WI38 (cell line): ENCODE results near the gene NADK.
"Not testable (repeated sequence)": the region's sequence is repeated elsewhere in the genome, so short reads cannot be mapped to it uniquely, and the experiment has no call there.

Source experiments
- H3K4me3 ChIP-seq: 2 replicates; pipeline ENCODE4 v1.5.1; 2011; ENCODE audit warnings: low read depth, mild to moderate bottlenecking, control low read depth, low read length
- TF ChIP-seq, protein P1 (sequence below): IDR thresholded peaks from 2 replicates; pipeline ENCODE4 v1.5.1; 2012; ENCODE audit warnings: low read depth, mild to moderate bottlenecking, control low read depth, low read length

The NADK gene

DNA sequence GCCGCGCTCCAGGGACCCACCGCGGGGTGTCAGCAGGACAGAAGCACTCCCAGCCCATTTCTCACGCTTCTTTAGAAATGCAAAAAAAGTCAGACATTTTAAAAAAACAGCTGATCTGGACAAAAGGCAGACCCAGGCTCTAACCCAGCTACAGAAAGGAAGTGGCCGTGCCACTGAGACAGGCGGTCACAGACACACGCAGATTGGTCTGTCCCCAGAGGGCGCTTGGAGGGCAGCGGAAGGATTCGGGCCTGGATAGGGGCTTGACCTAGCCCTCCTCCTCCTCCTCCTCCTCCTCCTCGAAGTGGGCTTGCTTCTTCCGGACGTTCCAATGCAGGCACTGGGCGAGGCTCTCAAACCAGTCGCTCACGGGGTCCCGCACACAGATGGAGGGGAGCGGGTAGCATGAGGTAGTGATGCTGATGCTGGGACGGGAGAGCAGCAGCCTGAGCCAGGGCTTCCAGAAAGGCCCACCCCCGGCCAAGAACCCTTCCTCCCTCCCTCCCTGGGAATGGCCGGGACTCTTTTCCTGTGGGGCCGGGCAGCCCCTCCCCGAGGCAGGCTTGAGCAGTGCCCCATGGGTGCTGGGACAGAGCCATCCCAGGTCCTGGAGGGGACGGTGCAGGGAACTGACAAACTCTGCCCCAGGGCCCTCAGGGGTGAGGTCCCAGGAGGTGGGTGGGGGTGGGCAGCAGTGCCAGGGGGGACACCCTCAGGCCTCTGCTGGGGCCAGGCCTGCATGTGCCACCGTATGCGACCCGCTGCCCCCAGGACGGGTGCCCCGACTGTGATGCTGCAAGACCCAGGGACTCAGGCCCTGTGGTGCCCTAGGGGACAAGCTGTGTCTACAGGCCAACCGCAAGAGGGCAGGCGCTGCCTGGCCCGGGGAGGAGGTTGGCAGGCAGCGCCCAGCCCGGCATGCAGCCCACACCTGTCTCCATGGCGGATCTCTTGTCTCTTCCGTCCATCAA is 25.3 kb downstream of the NADK start:
- TF ChIP-seq, protein P1, sequence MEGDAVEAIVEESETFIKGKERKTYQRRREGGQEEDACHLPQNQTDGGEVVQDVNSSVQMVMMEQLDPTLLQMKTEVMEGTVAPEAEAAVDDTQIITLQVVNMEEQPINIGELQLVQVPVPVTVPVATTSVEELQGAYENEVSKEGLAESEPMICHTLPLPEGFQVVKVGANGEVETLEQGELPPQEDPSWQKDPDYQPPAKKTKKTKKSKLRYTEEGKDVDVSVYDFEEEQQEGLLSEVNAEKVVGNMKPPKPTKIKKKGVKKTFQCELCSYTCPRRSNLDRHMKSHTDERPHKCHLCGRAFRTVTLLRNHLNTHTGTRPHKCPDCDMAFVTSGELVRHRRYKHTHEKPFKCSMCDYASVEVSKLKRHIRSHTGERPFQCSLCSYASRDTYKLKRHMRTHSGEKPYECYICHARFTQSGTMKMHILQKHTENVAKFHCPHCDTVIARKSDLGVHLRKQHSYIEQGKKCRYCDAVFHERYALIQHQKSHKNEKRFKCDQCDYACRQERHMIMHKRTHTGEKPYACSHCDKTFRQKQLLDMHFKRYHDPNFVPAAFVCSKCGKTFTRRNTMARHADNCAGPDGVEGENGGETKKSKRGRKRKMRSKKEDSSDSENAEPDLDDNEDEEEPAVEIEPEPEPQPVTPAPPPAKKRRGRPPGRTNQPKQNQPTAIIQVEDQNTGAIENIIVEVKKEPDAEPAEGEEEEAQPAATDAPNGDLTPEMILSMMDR = no peak
- H3K4me3 ChIP-seq = no peak overlapping the region

DNA sequence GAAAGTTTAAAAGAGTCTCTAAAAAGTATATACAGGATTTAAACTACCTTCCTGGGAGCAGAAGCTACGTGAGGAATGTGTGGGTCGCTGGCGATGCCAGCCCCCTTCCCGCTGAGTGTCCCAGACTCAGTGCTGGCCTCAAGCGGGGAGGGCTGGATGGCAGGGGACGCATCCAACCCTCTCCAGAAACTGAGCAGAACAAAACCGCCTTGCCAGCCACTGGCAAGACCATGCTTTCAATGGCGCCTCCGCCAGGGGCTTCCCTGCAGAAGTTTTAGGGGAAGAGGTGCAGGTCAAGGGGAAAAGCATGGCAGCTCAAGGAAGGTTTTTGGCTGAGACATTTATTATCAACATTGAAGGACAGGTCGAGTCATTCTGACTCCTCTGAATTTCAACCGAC is 26.1 kb downstream of the NADK start:
- TF ChIP-seq, protein P1 = no peak
- H3K4me3 ChIP-seq = no peak overlapping the region

DNA sequence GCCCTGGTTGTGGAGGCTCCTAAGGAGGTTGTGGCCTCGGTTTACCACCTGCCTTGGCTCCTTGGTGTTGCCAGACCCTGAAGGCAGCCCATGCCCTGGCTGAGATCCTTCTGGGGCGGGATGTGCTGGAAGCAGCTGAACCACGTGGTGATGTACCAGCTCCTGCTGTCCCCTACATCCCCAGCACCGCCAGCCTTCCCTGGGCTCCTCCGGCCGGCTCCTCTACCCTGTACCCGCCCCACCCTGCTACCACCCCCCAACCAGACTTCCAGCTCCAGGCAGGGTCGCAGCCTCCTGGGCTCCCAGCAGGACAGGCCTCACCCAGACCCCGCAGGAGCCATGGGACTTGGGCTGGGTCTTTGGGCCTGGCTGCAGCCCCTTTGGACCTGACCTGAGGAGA is 28.3 kb downstream of the NADK start:
- H3K4me3 ChIP-seq = not testable (repeated sequence)

DNA sequence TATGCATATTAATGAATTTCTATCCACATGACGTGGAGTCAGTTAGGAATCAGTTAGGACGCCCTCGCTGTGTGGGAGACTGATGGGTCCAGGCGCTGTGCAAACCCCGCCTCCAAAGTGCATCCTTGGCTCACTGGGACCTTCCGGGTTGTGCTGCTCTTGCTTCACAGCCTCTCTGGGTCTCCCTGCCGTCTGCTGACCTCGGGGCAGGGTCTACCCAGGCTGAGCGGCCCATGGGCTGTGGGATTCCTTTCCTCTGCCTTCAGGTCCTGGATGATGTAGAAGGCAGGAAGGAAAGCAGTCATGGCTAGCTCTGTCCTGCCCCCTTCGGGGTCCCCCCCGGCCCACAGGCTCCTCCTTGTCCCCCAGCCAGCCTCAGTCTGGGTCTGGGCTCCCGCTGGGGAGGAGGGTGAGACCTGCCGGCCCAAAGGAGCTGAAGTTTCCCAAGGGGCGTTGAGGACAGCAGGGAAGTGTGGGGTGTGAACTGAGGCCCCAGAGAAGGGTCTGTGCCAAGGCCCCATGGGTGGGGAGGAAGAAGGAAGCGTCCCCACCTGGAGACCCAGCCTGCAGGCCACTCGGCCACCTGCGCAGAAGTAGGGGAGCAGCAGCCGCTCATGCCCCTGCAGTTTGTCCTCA is 29.5 kb downstream of the NADK start:
- H3K4me3 ChIP-seq = no peak overlapping the region
- TF ChIP-seq, protein P1 = no peak

DNA sequence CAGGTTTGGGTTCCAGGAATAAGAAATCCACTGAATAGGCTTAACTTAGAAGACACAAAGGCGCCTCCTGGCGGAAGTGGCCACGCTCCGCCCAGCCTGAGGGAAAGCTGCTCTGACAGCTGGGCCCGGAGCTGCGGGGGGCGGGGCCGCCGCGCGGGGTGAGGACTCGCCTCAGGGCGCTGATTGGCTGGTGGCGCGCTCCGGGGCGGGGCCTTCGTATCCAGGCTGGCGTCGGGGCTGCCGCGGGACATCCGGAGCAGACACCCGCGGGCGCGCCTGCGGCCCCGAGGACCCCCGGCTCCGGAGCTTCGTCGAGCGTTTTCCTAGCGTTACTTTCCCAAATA is 31.7 kb downstream of the NADK start:
- H3K4me3 ChIP-seq = not testable (repeated sequence)

DNA sequence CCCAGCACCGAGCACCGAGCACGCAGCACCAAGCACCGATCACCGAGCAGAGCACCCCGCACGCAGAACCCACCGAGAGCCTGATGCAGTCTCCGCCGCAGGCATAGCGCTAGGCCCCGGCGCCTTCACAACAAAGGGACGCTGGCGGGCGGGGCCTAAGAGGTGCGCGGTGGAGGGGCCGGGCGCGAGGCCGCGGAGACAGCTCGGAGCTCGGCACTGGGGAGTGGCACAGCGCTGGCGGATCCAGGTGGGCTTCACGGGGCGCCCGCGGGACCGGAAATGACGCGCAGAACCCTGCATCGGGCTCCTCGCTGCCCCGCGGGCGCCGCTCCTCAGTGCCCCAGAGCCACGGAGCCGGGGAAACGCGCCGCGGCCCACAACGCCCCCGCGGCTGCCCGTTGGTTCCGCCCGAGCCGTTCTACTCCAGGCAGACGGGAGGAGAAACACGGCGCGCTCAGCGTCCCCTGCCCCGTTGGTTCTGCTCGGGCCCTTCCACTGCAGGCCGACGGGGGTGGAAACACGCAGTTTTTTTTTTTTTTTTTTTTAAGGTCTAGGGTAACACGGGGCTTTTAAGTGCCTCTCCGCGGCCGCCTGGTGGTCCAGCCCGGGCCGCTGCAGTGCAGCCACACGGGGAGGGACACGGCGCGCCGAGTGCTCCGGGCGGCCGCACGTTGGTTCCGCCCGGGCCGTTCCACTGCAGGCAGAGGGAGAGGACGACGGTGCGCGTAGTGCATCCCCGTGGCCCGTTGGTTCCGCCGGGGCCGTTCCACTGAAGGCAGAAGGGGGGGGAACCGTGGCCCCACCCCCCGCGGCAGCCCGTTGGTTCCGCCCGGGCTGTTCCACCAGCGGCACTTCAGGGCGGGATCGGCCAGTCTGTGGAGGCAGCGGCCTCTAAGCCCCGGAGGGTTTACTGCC is 32.4 kb downstream of the NADK start:
- peak overlapping the region; percentile 34; the same call in 1 of the 2 replicates for H3K4me3 ChIP-seq

DNA sequence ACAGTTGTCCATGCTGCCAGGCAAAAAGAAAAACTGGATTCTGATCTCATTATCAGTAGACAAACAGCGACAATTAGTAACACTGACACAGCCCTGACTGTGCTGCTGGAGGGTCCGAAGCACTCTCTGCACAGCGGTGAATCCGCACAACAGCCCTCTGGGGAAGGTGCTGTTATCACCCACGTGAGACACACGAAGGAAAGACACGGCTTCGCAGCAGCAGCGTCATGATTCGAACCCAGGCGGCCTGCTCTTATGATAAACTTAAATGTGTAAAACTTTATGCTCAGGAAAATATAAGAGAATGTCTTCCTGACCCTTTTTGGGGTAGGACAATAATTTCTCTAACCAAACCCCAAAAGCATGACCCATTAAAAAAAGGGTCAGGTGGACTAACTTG is 35.7 kb downstream of the NADK start:
- not testable (repeated sequence) for H3K4me3 ChIP-seq

DNA sequence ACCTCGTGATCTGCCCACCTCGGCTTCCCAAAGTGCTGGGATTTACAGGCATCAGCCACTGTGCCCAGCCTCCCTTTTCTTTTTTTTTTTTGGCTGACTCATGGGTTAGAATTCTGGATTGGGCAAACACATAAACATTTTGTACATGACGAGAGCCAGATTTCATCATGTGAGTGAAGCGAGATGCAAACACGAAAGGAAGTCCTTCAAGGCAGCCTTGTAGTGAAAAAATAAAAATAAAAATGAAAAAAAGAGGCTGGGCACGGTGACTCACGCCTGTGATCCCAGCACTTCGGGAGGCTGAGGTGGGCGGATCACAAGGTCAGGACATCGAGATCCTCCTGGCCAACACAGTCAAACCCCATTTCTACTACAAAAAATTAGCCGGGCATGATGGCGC is 37.3 kb downstream of the NADK start:
- not testable (repeated sequence) for H3K4me3 ChIP-seq

DNA sequence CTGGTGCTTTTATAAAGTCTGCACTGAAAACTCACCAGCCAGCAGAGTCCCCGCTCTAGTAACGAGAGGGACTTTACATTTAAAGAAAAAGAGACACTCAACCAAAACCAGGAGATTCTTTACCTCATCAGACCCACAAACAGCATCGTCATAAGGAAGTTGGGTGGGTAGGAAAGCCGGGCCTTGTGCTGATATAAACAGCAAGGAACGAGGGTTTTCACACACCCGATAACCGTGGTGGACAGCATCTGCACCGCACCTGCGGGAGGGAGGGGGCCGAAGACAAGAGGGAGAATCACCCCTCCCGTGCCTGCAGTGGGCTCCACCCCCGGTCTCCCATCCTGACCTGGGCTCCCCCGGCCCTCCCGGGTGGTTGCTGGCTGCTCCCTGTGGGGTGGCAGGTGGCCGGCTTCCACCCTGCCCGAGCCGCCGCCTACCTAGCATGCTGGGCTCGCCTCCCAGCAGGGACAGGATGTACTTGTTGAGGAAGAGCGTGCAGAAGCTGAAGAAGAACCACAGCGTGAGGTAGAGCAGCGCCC is 39.4 kb downstream of the NADK start:
- H3K4me3 ChIP-seq = not testable (repeated sequence)

DNA sequence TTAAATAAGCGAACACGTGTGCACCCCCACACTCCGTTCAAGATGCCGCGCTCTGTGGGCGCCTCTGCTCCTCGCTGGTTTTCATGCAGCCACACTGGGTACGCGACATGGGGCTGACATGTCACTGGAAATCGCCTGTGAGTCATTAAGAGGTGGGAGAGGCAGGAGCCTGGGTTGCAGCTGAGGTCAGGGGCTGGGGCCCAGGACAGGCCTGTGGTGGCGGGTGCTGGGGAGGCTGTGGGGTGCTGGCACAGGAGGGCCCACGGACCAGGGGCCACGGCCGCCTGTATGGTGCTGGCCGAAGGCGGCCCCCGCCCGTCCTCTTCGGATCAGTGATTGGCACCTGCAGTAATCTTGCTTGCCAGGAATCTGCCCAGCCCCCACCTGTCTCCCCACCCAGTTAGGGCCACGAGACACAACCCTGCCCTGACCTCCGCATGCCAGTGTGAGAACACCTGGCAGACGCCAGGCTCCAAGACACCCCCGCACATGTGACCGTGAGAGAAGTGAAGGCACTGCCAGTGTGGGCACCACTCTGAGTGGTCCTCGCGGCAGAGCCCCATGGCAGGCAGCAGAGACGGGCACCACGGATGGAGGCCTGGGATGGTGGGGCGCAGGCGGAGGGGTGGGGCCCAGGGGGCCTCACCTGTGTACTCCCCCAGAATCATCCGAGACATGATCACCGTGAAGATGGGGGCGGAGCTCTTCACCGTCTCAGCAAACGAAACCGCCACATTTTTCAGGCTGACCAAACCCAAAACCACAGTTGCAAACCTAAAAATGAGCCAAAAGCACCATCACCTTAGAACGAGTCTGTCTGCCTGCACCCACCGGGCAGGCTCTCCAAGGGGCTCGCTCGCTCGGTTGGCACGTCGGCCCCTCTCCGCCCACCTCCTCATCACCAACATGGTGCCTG is 40.3 kb downstream of the NADK start:
- not testable (repeated sequence) for H3K4me3 ChIP-seq
